GM18498 (cell line): ENCODE data around the gene OLA1.

ENCODE experiments used
- ATAC-seq: cut with Tn5 transposase; IDR thresholded peaks from one replicate; pipeline ENCODE4 v1.9.1; 2021; ENCODE audit warnings: mild to moderate bottlenecking, moderate library complexity; ENCODE audit not compliant: unreplicated experiment

OLA1 gene

GRCh38 chr2:174038462-174038861 is 209.9 kb downstream of the OLA1 start:
- no peak for ATAC-seq

- no peak for ATAC-seq
These were observed 211.5 kb downstream of the OLA1 start for GRCh38 chr2:174036825-174037224.

DNA sequence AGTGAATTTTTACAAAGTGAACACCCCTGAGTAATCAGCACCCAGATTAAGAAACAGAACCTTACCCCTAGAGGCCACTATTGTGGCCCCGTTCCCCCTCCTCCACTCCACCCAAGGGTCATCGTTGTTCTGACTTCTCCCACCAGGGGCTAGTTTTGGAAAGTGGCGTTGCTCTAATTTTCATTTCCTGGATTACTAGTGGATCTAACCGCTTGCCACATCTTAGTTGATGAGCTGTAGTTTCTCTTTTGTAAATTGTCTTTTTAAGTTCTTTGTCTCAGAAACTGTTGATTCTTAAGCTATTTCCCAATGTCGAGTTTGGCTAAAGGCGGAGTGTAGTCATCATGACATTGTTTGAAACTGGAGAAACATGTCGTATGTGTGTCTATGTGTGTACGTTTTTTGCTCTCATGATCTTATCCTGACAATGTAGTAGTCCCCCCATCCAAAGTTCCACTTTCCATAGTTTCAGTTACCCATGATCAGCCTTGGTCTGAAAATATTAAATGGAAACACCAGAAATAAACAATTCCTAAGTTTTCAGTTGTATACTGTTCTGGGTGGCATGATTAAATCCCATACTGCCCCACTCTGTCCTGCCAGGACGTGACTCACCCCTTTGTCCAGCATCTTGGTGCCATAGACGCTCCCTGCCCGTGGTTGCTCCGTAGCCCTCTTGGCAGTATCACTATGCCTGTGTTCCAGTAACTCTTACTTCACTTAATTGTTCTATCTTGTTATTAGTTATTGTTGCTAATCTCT is 212.2 kb downstream of the OLA1 start:
- ATAC-seq: no peak

DNA sequence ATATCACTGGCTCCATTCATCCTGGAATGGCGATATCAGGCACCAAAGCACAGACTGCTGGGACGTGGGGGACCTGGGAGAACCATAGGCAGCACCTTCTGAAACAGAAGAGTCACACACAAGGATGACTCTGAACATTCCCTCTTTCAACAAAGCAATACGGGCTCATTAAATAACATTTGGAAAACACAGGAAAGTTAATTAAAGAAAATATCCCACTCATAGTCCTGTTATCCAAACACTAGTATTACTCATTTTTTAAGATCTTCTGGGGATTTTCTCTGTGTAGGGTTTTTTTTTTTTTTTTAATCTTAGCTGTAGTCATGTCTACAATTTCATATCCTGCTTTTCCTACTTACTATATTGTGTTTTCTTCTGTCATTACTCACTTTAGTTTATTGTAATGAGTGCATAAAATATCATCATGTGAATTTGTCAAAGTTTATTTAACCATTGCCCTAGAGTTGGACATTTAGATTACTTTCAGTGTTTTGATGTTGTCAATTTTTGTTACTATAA is 213.2 kb downstream of the OLA1 start:
- ATAC-seq: no peak

DNA sequence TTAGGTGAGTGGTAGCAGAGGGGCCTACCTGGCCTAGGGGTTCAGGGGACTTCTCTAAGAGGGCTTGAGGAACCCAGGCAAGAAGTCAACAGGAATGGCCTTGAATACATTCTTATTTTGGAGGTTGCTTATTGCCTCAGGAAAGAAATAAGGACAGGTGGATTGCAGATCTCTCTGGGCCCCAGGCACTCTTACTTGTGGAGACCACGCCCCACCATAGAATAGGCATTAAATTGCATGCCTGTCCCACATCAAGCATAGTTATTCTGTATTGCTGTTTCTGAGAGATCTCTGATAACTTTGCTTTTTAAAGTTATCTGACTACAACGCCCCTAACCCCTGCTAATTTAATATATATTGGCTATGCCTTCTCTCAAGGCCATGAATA is 215.2 kb downstream of the OLA1 start:
- ATAC-seq: no peak

GRCh38 chr2:174031226-174031625 is 217.1 kb downstream of the OLA1 start:
- ATAC-seq: no peak

GRCh38 chr2:174028935-174029334 is 219.4 kb downstream of the OLA1 start:
- no peak for ATAC-seq

GRCh38 chr2:174027956-174028355 is 220.4 kb downstream of the OLA1 start:
- ATAC-seq: no peak

- no peak for ATAC-seq
These were observed 222.0 kb downstream of the OLA1 start for GRCh38 chr2:174026122-174026845.

- no peak for ATAC-seq
These were observed 222.8 kb downstream of the OLA1 start for GRCh38 chr2:174025271-174026121.

DNA sequence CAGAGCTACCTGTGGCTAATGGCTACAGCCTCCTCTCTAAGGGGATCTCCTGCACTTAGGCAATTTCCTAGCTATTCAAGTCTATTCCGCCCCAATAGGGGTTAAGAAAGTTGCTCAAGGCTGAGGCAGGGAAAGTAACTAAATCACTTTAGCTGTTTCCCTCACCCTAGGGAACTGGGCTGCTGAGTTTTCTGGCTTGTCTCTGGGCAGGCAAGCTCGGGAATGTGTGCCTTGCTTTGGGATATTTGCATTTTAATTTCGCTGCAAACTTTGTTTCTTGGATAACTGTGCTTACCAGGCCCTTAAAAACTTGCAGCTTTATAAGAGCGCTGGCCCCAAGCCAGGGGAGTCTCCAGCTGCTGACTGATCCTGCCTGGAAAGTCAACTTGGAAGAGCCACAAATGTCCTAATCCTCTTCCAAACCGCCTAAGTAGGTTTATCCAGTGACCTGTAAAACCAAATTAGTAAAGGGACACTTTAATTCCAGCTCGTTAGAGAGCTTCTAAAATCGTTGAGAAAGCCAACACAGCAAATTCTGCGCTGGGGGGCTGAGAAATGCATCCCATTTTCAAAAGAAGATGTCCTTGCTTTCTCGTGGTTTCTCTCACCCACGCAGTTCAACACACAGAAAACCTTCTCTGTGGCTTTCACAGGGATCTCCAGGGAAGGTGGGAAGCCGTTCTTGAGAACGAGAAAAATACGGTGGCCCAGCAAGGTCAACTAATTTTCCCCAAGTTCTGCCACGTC is 223.6 kb downstream of the OLA1 start:
- no peak for ATAC-seq

GRCh38 chr2:174023591-174024523 is 224.5 kb downstream of the OLA1 start:
- no peak for ATAC-seq
